ENCODE measurements around the gene DGKH.
"Not testable (repeated sequence)": the region's sequence is repeated elsewhere in the genome, so short reads cannot be mapped to it uniquely, and the experiment has no call there.

The DGKH gene

DNA sequence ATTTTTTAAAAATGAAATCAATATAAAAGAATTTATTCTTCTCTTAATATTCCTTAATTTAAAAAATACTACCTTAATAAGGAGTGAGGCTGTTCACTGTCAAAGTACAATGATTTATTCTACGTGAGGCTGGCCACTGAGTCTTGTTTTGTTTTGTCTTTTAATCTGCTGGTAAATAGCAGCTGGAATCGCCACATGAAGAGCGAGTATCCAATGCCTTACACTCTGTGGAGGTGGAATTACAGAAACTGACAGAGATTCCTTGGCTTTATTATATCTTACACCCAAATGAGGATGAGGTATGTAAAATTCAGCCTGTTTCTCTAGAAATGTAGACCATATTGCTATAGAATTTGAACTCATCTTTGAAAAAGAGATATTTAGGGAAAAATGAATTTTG, 170.6 kb downstream of the DGKH start:
- TF ChIP-seq, protein P1, sequence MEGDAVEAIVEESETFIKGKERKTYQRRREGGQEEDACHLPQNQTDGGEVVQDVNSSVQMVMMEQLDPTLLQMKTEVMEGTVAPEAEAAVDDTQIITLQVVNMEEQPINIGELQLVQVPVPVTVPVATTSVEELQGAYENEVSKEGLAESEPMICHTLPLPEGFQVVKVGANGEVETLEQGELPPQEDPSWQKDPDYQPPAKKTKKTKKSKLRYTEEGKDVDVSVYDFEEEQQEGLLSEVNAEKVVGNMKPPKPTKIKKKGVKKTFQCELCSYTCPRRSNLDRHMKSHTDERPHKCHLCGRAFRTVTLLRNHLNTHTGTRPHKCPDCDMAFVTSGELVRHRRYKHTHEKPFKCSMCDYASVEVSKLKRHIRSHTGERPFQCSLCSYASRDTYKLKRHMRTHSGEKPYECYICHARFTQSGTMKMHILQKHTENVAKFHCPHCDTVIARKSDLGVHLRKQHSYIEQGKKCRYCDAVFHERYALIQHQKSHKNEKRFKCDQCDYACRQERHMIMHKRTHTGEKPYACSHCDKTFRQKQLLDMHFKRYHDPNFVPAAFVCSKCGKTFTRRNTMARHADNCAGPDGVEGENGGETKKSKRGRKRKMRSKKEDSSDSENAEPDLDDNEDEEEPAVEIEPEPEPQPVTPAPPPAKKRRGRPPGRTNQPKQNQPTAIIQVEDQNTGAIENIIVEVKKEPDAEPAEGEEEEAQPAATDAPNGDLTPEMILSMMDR (IDR thresholded peaks at IDR 0.05; ENCODE audit: low read depth, low read length), result no peak
- no peak overlapping the region for H3K4me3 ChIP-seq (ENCODE audit: low read depth, low read length)

DNA sequence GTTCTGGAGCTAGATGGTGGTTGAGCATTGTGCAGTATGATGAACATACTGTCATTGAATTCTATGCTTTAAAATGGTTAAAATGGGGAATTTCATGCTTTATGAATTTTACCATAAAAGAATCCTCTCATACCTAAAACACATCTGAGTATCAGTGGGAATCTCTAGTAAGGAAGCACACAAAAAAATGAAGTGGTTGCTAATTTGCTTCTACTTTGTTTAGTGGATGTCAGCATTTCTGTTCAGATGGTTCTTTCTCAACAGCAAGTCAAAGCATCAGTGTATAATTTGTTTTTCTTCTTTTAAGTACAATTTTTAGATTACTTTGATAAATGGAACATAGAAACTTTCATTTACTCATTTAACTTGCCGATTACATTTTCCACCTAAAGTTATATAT, 171.4 kb downstream of the DGKH start:
- H3K4me3 ChIP-seq (ENCODE audit: low read depth, low read length), result no peak overlapping the region
- TF ChIP-seq, protein P1 (IDR thresholded peaks at IDR 0.05; ENCODE audit: low read depth, low read length), result no peak

DNA sequence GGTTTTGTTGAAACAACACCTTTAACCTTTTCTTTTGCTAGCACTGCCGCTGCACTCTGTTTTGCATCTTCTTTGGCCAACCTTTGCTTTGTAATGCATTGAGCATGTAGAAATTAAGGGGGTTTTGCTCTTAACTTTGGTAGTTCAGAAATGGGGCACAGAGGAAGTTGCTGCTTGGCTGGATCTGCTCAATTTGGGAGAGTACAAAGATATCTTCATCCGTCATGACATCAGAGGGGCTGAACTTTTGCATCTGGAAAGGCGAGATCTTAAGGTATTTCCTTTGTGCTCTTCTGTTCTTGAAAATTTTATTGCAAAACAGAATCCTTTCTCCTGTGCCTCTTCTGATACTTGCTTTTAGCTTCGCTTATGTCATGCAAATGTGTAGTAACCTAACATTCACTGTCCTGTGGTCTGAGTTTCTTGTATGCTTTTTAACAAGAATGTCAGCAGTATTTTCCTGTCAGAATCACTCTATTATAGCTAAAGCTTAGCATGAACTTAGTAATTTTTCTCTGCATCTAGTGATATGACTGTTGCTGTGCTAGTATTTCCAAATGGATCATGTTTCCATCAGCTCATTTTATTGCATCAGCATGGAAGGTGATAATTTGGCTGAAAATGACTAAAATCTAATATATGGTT, 172.8 kb downstream of the DGKH start:
- no peak overlapping the region for H3K4me3 ChIP-seq (ENCODE audit: low read depth, low read length)
- TF ChIP-seq, protein P1 (IDR thresholded peaks at IDR 0.05; ENCODE audit: low read depth, low read length), result no peak

DNA sequence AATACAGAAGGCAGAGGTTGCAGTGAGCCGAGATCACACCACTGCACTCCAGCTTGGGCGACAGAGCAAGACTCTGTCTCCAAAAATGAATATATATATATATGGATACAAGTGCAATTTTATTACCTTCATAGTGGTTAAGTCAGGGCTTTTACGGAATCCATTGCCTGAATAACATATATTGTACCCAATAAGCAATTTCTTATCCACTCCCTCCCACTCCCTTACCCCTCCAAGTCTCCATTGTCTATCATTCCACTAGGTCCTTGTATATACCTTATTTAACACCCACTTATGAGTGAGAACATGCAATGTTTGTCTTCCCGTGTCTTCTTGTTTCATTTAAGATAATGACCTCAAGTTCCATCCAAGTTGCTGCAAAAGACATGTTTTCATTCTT, 175.2 kb downstream of the DGKH start:
- TF ChIP-seq, protein P1 (IDR thresholded peaks at IDR 0.05; ENCODE audit: low read depth, low read length), result no peak
- H3K4me3 ChIP-seq (ENCODE audit: low read depth, low read length), result no peak overlapping the region

DNA sequence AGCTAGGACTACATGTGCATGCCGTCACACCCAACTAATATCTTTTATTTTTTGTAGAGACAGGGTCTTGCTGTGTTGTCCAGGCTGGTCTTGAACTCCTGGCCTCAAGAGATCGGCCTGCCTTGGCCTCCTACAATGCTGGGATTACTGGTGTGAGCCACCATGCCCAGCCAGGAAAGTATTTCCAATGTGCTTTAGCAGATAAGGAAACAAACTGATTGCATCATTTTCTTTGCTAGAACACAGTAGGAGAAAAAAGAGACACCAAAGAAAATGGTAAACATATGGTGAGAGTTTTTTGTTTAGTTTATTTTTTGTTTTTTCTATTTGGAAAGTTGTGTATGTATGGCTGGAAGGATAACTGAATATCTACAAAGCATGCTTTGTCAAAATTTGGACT, 176.6 kb downstream of the DGKH start:
- TF ChIP-seq, protein P1 (IDR thresholded peaks at IDR 0.05; ENCODE audit: low read depth, low read length), result no peak
- no peak overlapping the region for H3K4me3 ChIP-seq (ENCODE audit: low read depth, low read length)

DNA sequence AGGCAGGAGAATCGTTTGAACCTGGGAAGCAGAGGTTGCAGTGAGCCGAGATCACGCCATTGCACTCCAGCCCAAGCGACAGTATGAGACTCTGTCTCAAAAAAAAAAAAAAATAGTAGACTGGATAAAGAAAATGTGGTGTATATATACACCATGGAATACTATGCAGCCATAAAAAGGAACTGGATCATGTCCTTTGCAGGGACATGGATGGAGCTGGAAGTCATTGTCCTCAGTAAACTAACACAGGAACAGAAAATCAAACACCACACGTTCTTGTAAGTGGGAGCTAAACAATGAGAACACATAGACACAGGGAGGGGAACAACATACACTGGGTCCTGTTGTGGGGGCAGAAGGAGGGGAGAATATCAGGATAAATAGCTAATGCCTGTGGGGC, 178.3 kb downstream of the DGKH start:
- not testable (repeated sequence) for H3K4me3 ChIP-seq (ENCODE audit: low read depth, low read length)

DNA sequence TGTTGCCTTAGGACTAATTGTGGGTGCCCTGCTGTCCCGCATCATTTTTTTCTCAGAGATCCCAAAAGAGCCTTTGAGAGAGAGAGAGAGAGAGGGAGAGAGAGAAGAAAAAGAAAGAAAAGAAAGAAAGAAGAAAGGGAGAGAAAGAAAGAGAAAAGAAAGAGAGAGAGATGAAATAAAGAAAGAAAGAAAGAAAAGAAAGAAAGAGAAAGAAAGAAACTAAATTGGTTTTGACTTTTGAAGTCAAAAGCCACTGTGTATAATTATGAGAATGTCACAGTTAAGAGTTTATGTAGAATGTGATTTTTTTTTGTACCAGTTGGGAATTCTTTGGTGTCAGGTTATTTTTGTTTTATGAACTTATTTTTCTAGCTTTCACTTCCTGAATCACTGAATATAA, 180.1 kb downstream of the DGKH start:
- TF ChIP-seq, protein P1 (IDR thresholded peaks at IDR 0.05; ENCODE audit: low read depth, low read length), result no peak
- no peak overlapping the region for H3K4me3 ChIP-seq (ENCODE audit: low read depth, low read length)

DNA sequence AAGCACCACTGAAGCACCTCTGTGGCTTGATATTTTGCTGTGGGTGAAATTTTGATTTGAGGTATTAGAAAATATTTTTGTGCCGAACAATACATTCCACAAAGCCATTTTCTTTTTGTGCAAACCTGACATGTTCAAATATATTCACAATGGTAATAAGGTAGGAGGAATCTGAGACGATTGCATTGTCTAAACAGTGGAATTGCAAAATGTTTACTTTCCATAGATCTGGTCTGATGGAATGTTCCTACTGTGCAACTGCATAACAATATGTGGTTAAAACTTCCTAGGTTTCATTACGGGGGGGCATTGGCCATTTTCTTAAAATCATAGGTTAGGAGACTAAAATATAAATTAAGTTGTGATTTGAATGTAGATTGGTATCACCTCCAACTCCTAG, 180.8 kb downstream of the DGKH start:
- no peak overlapping the region for H3K4me3 ChIP-seq (ENCODE audit: low read depth, low read length)
- TF ChIP-seq, protein P1 (IDR thresholded peaks at IDR 0.05; ENCODE audit: low read depth, low read length), result no peak
